HuH-7.5 (cell line): Measurements from ENCODE around the gene CASP8.

Experiments used
- DNase-seq: peaks from one replicate; pipeline ENCODE4 v3.0.0; 2011; ENCODE audit warnings: low spot score

The CASP8 gene

GRCh38 chr2:201242571-201243277, 17.6 kb upstream of the CASP8 start:
- DNase-seq: no peak

- DNase-seq: no peak
These were observed 15.5 kb upstream of the CASP8 start for GRCh38 chr2:201244829-201245228.

GRCh38 chr2:201246280-201246679, 14.1 kb upstream of the CASP8 start:
- no peak for DNase-seq

- no peak for DNase-seq
These were observed 12.0 kb upstream of the CASP8 start for GRCh38 chr2:201248288-201248844.

GRCh38 chr2:201249889-201250288, 10.4 kb upstream of the CASP8 start:
- no peak for DNase-seq

GRCh38 chr2:201250741-201251140, 9.6 kb upstream of the CASP8 start:
- DNase-seq: no peak

- no peak for DNase-seq
These were observed 6.1 kb upstream of the CASP8 start for GRCh38 chr2:201254081-201254730.

- DNase-seq: no peak
These were observed 4.8 kb upstream of the CASP8 start for GRCh38 chr2:201255408-201256033.

GRCh38 chr2:201256082-201256481, 4.3 kb upstream of the CASP8 start:
- no peak for DNase-seq

GRCh38 chr2:201257381-201257955, 2.9 kb upstream of the CASP8 start:
- DNase-seq: no peak

GRCh38 chr2:201257956-201258665, 2.2 kb upstream of the CASP8 start:
- DNase-seq: no peak

GRCh38 chr2:201258666-201259615, 1.4 kb upstream of the CASP8 start:
- DNase-seq: no peak

GRCh38 chr2:201261471-201261870, 1.1 kb downstream of the CASP8 start:
- no peak for DNase-seq

- DNase-seq: no peak
These were observed 1.6 kb downstream of the CASP8 start for GRCh38 chr2:201261906-201262305.

GRCh38 chr2:201262718-201263117, 2.4 kb downstream of the CASP8 start:
- DNase-seq: no peak

- DNase-seq: no peak
These were observed 3.4 kb downstream of the CASP8 start for GRCh38 chr2:201263779-201264178.

GRCh38 chr2:201264472-201265173, 4.3 kb downstream of the CASP8 start:
- DNase-seq: no peak

- DNase-seq: no peak
These were observed 6.3 kb downstream of the CASP8 start for GRCh38 chr2:201266629-201267028.

- DNase-seq: no peak
These were observed 7.1 kb downstream of the CASP8 start for GRCh38 chr2:201267278-201268030.

- DNase-seq: no peak
These were observed 9.4 kb downstream of the CASP8 start for GRCh38 chr2:201269764-201270163.
